ENCODE results near the gene CAPN7. TPM values are rescaled to one million over a fixed set of nuclear protein-coding genes. Genes with fewer than 3 reads are reported as not detected.

Gene CAPN7
- total and polyA plus RNA-seq, 7 donors = 12.5 to 70.8 (median 52.8) TPM

DNA sequence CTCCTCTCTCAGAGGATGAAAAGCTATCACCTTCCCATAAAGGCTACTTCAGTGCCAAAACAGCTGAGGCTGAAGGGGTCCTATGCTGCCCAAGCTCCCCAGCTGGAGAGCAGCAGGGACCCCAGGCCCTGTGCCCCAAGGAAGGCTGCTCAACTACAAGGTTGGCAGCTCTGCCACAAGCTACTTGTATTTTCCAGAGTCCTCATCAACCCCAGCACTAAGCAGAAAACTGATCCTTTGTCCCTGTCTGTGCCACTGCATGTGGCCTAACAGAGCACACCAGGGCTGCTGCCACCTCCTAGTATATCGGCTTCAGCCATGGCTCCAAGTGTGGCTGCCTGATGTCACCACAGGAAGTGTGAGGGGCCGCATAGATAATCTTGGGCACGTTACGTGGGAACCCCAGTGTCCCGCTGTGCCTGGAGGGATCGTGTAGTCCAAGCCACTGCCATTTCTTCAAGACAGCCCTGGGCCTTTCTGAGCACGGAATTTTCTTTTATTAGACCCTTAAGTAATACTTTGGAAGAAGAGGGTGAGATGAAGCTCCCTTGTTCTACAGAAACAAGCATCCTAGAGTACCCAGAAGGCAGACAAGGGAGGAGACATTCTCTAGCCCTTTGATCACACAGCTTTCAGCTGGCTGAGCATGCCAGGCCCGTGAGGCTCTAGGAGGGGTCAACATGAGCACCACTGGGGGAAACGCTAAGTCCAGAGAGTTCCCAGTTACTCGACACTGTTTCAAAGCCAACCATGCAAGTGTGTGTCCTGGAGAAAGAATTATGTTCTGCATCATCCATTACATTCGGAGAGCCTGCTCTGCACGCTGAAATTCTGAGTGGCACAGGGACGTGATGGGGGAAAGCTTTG lies 60.7 kb downstream of the CAPN7 start:
- Histone ChIP-seq H3K4me1 (peaks cover 0 to 31% (median 21%) of the 10 kb centered on the region in 4 donors), H3K9me3 (no peaks in the 10 kb centered on the region), H3K27ac (peak overlapping the region in 3 of 4 donors; percentile 0 to 19 (median 3)), H3K27me3 (no peaks in the 10 kb centered on the region), H3K36me3 (peaks cover 0 to 3% (median 0%) of the 10 kb centered on the region in 4 donors), H3K4me3 (no peak overlapping the region)
- DNase-seq = no peak
- 87 to 91% methylated on average over 13 of the region's 13 CpGs for WGBS, 2 donors
- intact Hi-C loops (cut with DNase I) = loop anchor here (10.0 kb wide), 1 partner anchor 298 kb away; no protein-coding TSS in a partner anchor
- TF ChIP-seq POLR2A (IDR thresholded peaks at IDR 0.05) (no peak), POLR2AphosphoS5 (IDR thresholded peaks at IDR 0.05) (no peak), EP300 (IDR thresholded peaks at IDR 0.05) (no peak)
- TF ChIP-seq, protein P1, sequence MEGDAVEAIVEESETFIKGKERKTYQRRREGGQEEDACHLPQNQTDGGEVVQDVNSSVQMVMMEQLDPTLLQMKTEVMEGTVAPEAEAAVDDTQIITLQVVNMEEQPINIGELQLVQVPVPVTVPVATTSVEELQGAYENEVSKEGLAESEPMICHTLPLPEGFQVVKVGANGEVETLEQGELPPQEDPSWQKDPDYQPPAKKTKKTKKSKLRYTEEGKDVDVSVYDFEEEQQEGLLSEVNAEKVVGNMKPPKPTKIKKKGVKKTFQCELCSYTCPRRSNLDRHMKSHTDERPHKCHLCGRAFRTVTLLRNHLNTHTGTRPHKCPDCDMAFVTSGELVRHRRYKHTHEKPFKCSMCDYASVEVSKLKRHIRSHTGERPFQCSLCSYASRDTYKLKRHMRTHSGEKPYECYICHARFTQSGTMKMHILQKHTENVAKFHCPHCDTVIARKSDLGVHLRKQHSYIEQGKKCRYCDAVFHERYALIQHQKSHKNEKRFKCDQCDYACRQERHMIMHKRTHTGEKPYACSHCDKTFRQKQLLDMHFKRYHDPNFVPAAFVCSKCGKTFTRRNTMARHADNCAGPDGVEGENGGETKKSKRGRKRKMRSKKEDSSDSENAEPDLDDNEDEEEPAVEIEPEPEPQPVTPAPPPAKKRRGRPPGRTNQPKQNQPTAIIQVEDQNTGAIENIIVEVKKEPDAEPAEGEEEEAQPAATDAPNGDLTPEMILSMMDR (IDR thresholded peaks at IDR 0.05) = no peak

DNA sequence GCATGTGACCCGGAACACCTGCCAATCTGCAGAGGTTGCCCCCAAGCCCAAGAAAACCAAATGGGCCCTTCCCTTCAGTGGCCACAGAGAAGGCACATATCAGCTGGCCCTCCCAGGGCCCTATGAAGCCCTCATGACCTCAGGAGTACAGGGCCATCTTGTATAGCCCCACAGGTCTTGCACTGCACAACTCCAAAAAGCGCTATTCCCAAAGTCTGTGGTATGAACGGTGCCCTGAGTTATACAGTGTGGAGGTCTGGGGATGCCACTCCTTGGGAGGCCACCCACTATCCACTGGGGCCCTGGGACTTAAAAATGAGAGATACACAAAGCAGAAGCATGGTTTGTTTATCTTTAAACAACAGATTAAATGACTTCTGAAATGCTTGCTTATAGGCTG lies 61.5 kb downstream of the CAPN7 start:
- Histone ChIP-seq H3K9me3 (no peaks in the 10 kb centered on the region), H3K36me3 (no peaks in the 10 kb centered on the region), H3K4me3 (no peak overlapping the region), H3K4me1 (peaks cover 0 to 31% (median 21%) of the 10 kb centered on the region in 4 donors), H3K27ac (peak overlapping the region in 1 of 4 donors; percentile 73), H3K27me3 (no peaks in the 10 kb centered on the region)
- no peak for DNase-seq
- TF ChIP-seq EP300 (IDR thresholded peaks at IDR 0.05) (no peak), POLR2A (IDR thresholded peaks at IDR 0.05) (no peak), POLR2AphosphoS5 (IDR thresholded peaks at IDR 0.05) (no peak)
- TF ChIP-seq, protein P1 (IDR thresholded peaks at IDR 0.05) = no peak
- intact Hi-C loops (cut with DNase I) = loop anchor here (10.0 kb wide), 1 partner anchor 297 kb away; no protein-coding TSS in a partner anchor
- 94 to 95% methylated on average over 3 of the region's 3 CpGs for WGBS, 2 donors

DNA sequence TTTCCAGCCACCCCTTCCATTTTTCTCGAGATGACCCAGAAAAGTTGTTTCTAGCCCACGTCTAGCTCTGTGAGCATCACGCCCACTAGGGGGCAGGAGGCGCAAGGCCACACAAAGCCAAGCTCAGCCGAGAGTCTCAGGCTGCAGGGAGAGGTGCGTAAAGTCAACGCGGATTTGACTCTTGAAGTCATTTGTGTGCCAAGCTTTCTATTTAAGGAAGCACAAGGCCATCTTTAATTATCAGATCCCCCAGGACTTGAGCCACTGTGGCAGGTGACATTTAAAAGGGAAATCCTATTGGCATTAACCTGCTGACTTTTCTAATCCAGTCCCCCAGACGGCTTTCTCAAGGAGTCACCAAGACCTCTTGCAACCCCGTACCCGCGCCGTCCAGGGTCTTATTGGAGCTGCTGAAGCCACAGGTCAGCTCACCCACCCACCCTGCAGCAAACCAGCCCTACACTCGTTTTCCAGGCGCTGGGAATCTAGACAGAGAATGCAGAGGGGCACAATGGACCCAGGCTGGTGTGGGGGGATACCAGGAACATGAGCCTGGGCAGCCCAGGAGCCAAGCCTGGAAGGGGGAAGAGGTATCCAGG lies 62.1 kb downstream of the CAPN7 start:
- Histone ChIP-seq H3K4me1 (peaks cover 0 to 31% (median 21%) of the 10 kb centered on the region in 4 donors), H3K36me3 (no peaks in the 10 kb centered on the region), H3K27ac (peak overlapping the region; percentile 56 to 73 (median 64)), H3K27me3 (no peaks in the 10 kb centered on the region), H3K4me3 (no peak overlapping the region), H3K9me3 (no peaks in the 10 kb centered on the region)
- intact Hi-C loops (cut with DNase I) = loop anchor here (1.0 to 10.0 kb wide), 4 partner anchors 65 to 297 kb away; partner anchors contain the start of gene SH3BP5
- 36 to 37% methylated on average over 15 of the region's 15 CpGs for WGBS, 2 donors
- no peak for TF ChIP-seq POLR2A (IDR thresholded peaks at IDR 0.05)
- TF ChIP-seq POLR2AphosphoS5 (IDR thresholded peaks at IDR 0.05) = peak in 1 of 4 donors; percentile 21
- no peak for TF ChIP-seq EP300 (IDR thresholded peaks at IDR 0.05)
- TF ChIP-seq, protein P1 (IDR thresholded peaks at IDR 0.05) = peak; percentile 78 to 93 (median 88)
- DNase-seq = peak; percentile 94

DNA sequence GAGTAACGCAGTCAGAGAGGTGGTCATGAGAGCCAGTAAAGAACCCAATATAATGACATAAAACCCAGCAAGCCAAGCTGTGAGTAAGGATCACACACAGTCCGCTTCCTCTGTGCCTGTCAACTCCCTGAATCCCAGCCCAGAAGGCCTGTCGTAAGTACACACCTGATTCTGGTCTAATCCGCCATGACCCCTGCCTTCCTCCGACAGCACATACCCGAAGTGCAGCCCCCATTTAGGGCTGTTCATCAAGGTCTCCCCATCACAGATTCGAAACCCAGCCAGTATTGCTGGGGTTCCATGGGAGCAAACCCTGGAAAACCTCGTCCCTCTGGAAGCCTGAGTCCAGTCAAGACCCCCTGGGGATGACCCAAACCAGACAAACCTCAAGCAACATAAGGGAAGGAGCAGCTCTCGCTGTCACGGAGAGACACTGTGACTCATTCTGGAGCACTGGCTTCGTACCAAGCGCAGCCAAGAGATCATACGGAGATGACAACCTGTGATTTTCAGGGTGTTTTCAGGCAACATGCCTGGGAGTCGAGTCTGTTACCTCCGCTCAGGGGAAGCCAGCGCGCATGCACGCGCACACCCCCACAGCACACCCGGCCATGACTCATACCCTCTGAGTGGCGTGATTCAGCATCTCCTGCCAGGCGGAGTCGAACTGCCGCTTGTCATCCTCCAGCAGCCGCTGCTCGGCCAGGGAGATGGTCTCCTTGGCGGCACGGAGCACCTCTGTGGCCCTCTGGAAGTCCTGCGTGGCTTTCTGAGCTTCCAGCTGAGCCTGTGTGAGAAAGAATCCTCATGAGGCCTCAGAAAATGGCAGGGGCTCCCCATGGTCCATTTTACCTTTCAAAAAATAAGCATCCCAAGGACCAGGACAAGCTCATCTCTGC lies 63.3 kb downstream of the CAPN7 start:
- no peaks in the 10 kb centered on the region for H3K9me3 ChIP-seq
- peak; percentile 97 for DNase-seq
- 63 to 85% methylated on average over 29 of the region's 29 CpGs for WGBS, 2 donors
- intact Hi-C loops (cut with DNase I) = loop anchor here (2.0 to 10.0 kb wide), 3 partner anchors 63 to 295 kb away; partner anchors contain the start of gene SH3BP5
- TF ChIP-seq, protein P1 (IDR thresholded peaks at IDR 0.05) = no peak
- peak in 1 of 4 donors; percentile 37 for TF ChIP-seq EP300 (IDR thresholded peaks at IDR 0.05)
- no peak for TF ChIP-seq POLR2A (IDR thresholded peaks at IDR 0.05)
- peak; percentile 52 to 89 (median 71) for TF ChIP-seq POLR2AphosphoS5 (IDR thresholded peaks at IDR 0.05)
- peak overlapping the region; percentile 56 to 73 (median 64) for H3K27ac ChIP-seq
- no peaks in the 10 kb centered on the region for H3K27me3 ChIP-seq
- no peaks in the 10 kb centered on the region for H3K36me3 ChIP-seq
- H3K4me1 ChIP-seq = peaks cover 0 to 31% (median 16%) of the 10 kb centered on the region in 4 donors
- H3K4me3 ChIP-seq = no peak overlapping the region

Data from sigmoid colon (tissue), 7 donors.